OCI-LY1 (cell line): ENCODE data around the gene ZNF665.
"Not testable (repeated sequence)": the region's sequence is repeated elsewhere in the genome, so short reads cannot be mapped to it uniquely, and the experiment has no call there.

Experiments
- EZH2 ChIP-seq: fragments of 200-600 bp; sonication (generic), shearing (Covaris generic); IDR thresholded peaks from 2 replicates; pipeline ENCODE4 v1.8.0; 2017; ENCODE audit warnings: borderline replicate concordance, mixed run types, mild to moderate bottlenecking, antibody characterized with exemption, low read length, moderate library complexity, mixed read lengths
- TF ChIP-seq, protein P1 (sequence below): fragments of 200-600 bp; sonication (generic), shearing (Covaris generic); IDR thresholded peaks from 2 replicates; pipeline ENCODE4 v1.5.1; 2017; ENCODE audit warnings: mild to moderate bottlenecking, antibody characterized with exemption, low read length, moderate library complexity, mixed read lengths

DNA sequence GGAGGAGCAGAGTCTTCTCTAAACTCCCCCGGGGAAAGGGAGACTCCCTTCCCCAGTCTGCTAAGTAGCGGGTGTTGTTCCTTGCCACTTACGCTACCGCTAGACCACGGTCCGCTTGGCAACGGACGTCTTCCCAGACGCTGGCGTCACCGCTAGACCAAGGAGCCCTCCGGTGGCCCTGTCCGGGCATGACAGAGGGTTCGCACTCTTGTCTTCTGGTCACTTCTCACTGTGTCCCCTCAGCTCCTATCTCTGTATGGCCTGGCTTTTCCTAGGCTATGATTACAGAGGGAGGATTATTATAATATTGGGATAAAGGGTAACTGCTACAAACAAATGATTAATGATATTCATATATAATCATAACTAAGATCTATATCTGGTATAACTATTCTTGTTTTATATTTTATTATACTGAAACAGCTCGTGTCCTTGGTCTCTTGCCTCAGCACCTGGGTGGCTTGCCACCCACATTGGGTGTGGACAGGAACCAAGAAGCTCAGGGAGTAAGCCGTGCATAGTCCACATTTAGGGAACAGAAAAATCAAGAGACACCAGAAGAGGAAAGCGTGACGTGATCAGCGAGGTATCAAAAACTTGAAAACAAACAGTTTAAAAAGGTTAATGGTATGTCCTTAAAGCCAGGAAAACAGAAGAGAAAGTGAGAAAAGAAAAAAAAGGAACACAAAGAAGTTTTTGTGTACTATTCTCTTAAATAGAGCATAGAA, 7.8 kb downstream of the ZNF665 start:
- TF ChIP-seq, protein P1, sequence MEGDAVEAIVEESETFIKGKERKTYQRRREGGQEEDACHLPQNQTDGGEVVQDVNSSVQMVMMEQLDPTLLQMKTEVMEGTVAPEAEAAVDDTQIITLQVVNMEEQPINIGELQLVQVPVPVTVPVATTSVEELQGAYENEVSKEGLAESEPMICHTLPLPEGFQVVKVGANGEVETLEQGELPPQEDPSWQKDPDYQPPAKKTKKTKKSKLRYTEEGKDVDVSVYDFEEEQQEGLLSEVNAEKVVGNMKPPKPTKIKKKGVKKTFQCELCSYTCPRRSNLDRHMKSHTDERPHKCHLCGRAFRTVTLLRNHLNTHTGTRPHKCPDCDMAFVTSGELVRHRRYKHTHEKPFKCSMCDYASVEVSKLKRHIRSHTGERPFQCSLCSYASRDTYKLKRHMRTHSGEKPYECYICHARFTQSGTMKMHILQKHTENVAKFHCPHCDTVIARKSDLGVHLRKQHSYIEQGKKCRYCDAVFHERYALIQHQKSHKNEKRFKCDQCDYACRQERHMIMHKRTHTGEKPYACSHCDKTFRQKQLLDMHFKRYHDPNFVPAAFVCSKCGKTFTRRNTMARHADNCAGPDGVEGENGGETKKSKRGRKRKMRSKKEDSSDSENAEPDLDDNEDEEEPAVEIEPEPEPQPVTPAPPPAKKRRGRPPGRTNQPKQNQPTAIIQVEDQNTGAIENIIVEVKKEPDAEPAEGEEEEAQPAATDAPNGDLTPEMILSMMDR, result not testable (repeated sequence)
- not testable (repeated sequence) for TF ChIP-seq EZH2
